Measurements from ENCODE around the gene ARID1A.

GRCh38 chr1:26696119-26696653 lies 371 bp downstream of the ARID1A start:
- TF ChIP-seq, protein P1, sequence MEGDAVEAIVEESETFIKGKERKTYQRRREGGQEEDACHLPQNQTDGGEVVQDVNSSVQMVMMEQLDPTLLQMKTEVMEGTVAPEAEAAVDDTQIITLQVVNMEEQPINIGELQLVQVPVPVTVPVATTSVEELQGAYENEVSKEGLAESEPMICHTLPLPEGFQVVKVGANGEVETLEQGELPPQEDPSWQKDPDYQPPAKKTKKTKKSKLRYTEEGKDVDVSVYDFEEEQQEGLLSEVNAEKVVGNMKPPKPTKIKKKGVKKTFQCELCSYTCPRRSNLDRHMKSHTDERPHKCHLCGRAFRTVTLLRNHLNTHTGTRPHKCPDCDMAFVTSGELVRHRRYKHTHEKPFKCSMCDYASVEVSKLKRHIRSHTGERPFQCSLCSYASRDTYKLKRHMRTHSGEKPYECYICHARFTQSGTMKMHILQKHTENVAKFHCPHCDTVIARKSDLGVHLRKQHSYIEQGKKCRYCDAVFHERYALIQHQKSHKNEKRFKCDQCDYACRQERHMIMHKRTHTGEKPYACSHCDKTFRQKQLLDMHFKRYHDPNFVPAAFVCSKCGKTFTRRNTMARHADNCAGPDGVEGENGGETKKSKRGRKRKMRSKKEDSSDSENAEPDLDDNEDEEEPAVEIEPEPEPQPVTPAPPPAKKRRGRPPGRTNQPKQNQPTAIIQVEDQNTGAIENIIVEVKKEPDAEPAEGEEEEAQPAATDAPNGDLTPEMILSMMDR (IDR thresholded peaks at IDR 0.05), result no peak
- TF ChIP-seq POLR2A (IDR thresholded peaks at IDR 0.05), result no peak
